Measurements from ENCODE around the gene SHB. TPM values are rescaled to one million over a fixed set of nuclear protein-coding genes. Genes with fewer than 3 reads are reported as not detected.

SHB gene
- total RNA-seq, 1 experiment from 2014 or later: 12.2 TPM

DNA sequence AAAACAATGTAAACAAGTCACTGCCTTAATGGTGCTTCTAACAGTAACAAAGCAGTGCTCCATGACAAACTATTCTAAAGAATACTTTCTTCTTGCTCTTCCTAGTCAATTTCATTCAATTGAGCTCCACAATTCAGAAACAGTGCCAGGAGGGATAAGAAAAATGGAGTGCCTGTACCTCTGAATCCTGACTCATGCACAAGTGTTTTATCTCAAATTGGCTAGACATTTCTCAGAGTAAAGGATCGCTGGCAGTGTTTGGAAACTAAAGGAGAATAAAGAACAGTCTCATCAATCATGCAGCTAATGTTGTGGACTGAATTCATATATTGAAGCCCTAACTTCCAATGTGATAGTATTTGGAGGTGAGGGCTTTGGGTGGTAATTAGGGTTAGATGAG is 192.7 kb downstream of the SHB start (continued):
- TF ChIP-seq, protein P1, sequence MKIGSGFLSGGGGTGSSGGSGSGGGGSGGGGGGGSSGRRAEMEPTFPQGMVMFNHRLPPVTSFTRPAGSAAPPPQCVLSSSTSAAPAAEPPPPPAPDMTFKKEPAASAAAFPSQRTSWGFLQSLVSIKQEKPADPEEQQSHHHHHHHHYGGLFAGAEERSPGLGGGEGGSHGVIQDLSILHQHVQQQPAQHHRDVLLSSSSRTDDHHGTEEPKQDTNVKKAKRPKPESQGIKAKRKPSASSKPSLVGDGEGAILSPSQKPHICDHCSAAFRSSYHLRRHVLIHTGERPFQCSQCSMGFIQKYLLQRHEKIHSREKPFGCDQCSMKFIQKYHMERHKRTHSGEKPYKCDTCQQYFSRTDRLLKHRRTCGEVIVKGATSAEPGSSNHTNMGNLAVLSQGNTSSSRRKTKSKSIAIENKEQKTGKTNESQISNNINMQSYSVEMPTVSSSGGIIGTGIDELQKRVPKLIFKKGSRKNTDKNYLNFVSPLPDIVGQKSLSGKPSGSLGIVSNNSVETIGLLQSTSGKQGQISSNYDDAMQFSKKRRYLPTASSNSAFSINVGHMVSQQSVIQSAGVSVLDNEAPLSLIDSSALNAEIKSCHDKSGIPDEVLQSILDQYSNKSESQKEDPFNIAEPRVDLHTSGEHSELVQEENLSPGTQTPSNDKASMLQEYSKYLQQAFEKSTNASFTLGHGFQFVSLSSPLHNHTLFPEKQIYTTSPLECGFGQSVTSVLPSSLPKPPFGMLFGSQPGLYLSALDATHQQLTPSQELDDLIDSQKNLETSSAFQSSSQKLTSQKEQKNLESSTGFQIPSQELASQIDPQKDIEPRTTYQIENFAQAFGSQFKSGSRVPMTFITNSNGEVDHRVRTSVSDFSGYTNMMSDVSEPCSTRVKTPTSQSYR (CRISPR knock-in tag; IDR thresholded peaks at IDR 0.05): no peak
- no peak for TF ChIP-seq ZBTB21 (CRISPR knock-in tag; IDR thresholded peaks at IDR 0.05; ENCODE audit: borderline replicate concordance)
- no peak for TF ChIP-seq TCF7 (CRISPR knock-in tag; IDR thresholded peaks at IDR 0.05; ENCODE audit: low read depth)
- no peak for TF ChIP-seq ERG (CRISPR knock-in tag; IDR thresholded peaks at IDR 0.05)
- no peak for TF ChIP-seq FOXP1 (CRISPR knock-in tag; IDR thresholded peaks at IDR 0.05; ENCODE audit: borderline replicate concordance)
- TF ChIP-seq NR1H2 (CRISPR knock-in tag; IDR thresholded peaks at IDR 0.05): no peak
- no peak for TF ChIP-seq NR2C2 (CRISPR knock-in tag; IDR thresholded peaks at IDR 0.05)
- TF ChIP-seq EMX1 (CRISPR knock-in tag; IDR thresholded peaks at IDR 0.05): no peak
- TF ChIP-seq SP1 (CRISPR knock-in tag; conservative IDR thresholded peaks at IDR 0.05): no peak
- no peak for TF ChIP-seq USF1 (CRISPR knock-in tag; IDR thresholded peaks at IDR 0.05)
- no peak for TF ChIP-seq ELF4 (CRISPR knock-in tag; IDR thresholded peaks at IDR 0.05; ENCODE audit: low read depth)
- no peak for TF ChIP-seq ZNF138 (CRISPR knock-in tag; conservative IDR thresholded peaks at IDR 0.05)
- TF ChIP-seq PRRX2 (CRISPR knock-in tag; IDR thresholded peaks at IDR 0.05): no peak

GRCh38 chr9:37873955-37874354 is 195.1 kb downstream of the SHB start:
- DNase-seq (ENCODE audit: low spot score) (no peak), ATAC-seq (no peak)
- Mint-ChIP-seq H3K9me3 (peaks cover 23% of the 10 kb centered on the region), H3K27me3 (ENCODE audit: low read depth) (no peaks in the 10 kb centered on the region), H3K27ac (no peak overlapping the region), H3K4me1 (no peaks in the 10 kb centered on the region), H3K4me3 (no peak overlapping the region), H3K36me3 (peaks cover 21% of the 10 kb centered on the region)
- POLR2A ChIA-PET: no interaction called here
- CTCF ChIA-PET: no interaction called here
- TF ChIP-seq, protein P2, sequence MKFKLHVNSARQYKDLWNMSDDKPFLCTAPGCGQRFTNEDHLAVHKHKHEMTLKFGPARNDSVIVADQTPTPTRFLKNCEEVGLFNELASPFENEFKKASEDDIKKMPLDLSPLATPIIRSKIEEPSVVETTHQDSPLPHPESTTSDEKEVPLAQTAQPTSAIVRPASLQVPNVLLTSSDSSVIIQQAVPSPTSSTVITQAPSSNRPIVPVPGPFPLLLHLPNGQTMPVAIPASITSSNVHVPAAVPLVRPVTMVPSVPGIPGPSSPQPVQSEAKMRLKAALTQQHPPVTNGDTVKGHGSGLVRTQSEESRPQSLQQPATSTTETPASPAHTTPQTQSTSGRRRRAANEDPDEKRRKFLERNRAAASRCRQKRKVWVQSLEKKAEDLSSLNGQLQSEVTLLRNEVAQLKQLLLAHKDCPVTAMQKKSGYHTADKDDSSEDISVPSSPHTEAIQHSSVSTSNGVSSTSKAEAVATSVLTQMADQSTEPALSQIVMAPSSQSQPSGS (CRISPR knock-in tag; IDR thresholded peaks at IDR 0.05; ENCODE audit: borderline replicate concordance, low read depth): no peak
- TF ChIP-seq ZNF423 (CRISPR knock-in tag; IDR thresholded peaks at IDR 0.05) (no peak), RELA (CRISPR knock-in tag; IDR thresholded peaks at IDR 0.05; ENCODE audit: borderline replicate concordance) (no peak), E2F1 (CRISPR knock-in tag; IDR thresholded peaks at IDR 0.05) (no peak), E2F5 (CRISPR knock-in tag; IDR thresholded peaks at IDR 0.05) (no peak), TP53 (CRISPR knock-in tag; IDR thresholded peaks at IDR 0.05) (no peak), NR2C2 (CRISPR knock-in tag; IDR thresholded peaks at IDR 0.05) (no peak), CREB1 (CRISPR knock-in tag; IDR thresholded peaks at IDR 0.05) (no peak)

Measured in WTC11 (cell line).